ENCODE results near the gene DLEC1. TPM values are rescaled to one million over a fixed set of nuclear protein-coding genes. Genes with fewer than 3 reads are reported as not detected.
"Not testable (repeated sequence)": the region's sequence is repeated elsewhere in the genome, so short reads cannot be mapped to it uniquely, and the experiment has no call there.

Gene DLEC1
- total RNA-seq, 1 donor from 2014 or later = 0.42 TPM

DNA sequence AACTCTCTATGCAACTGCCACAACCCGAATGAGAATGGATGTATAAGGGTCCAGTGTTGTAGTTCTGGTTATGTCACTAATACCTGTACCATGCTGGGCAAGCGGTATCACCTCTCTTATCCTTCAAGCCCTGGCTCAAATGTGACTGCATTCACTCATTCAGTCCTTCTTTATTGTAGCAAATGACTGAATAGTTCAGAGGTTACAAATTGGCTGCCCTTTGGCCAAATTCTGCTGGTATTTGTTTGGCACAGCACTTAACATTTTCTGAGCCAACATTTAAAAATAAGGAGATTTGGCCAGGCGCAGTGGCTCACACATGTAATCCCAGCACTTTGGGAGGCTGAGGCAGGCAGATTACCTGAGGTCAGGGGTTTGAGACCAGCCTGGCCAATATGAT, 47.5 kb downstream of the DLEC1 start:
- H3K27me3 Mint-ChIP-seq (ENCODE audit: unreplicated experiment) = peaks cover 15% of the 10 kb centered on the region
- peaks cover 16% of the 10 kb centered on the region for H3K36me3 Mint-ChIP-seq (ENCODE audit: unreplicated experiment)
- DNase-seq = no peak
- H3K4me3 Mint-ChIP-seq (ENCODE audit: unreplicated experiment) = no peak overlapping the region
- H3K4me1 Mint-ChIP-seq (ENCODE audit: low read depth, unreplicated experiment) = no peaks in the 10 kb centered on the region
- H3K27ac Mint-ChIP-seq (ENCODE audit: unreplicated experiment) = no peak overlapping the region
- H3K9me3 Mint-ChIP-seq (ENCODE audit: unreplicated experiment) = peaks cover 16% of the 10 kb centered on the region
- TF ChIP-seq, protein P1, sequence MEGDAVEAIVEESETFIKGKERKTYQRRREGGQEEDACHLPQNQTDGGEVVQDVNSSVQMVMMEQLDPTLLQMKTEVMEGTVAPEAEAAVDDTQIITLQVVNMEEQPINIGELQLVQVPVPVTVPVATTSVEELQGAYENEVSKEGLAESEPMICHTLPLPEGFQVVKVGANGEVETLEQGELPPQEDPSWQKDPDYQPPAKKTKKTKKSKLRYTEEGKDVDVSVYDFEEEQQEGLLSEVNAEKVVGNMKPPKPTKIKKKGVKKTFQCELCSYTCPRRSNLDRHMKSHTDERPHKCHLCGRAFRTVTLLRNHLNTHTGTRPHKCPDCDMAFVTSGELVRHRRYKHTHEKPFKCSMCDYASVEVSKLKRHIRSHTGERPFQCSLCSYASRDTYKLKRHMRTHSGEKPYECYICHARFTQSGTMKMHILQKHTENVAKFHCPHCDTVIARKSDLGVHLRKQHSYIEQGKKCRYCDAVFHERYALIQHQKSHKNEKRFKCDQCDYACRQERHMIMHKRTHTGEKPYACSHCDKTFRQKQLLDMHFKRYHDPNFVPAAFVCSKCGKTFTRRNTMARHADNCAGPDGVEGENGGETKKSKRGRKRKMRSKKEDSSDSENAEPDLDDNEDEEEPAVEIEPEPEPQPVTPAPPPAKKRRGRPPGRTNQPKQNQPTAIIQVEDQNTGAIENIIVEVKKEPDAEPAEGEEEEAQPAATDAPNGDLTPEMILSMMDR (IDR thresholded peaks at IDR 0.05; ENCODE audit: partially characterized antibody, unreplicated experiment) = no peak

DNA sequence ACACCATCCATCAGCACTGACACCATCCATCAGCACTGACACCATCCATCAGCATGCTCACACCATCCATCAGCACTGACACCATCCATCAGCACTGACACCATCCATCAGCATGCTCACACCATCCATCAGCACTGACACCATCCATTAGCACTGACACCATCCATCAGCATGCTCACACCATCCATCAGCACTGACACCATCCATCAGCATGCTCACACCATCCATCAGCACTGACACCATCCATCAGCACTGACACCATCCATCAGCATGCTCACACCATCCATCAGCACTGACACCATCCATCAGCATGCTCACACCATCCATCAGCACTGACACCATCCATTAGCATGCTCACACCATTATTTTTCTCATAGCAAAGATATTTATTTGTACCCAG, 48.3 kb downstream of the DLEC1 start:
- H3K4me3 Mint-ChIP-seq (ENCODE audit: unreplicated experiment); DNase-seq; H3K4me1 Mint-ChIP-seq (ENCODE audit: low read depth, unreplicated experiment); H3K27ac Mint-ChIP-seq (ENCODE audit: unreplicated experiment): not testable (repeated sequence)
- Mint-ChIP-seq H3K36me3 (ENCODE audit: unreplicated experiment) (peaks cover 16% of the 10 kb centered on the region), H3K27me3 (ENCODE audit: unreplicated experiment) (peaks cover 15% of the 10 kb centered on the region), H3K9me3 (ENCODE audit: unreplicated experiment) (peaks cover 16% of the 10 kb centered on the region)

DNA sequence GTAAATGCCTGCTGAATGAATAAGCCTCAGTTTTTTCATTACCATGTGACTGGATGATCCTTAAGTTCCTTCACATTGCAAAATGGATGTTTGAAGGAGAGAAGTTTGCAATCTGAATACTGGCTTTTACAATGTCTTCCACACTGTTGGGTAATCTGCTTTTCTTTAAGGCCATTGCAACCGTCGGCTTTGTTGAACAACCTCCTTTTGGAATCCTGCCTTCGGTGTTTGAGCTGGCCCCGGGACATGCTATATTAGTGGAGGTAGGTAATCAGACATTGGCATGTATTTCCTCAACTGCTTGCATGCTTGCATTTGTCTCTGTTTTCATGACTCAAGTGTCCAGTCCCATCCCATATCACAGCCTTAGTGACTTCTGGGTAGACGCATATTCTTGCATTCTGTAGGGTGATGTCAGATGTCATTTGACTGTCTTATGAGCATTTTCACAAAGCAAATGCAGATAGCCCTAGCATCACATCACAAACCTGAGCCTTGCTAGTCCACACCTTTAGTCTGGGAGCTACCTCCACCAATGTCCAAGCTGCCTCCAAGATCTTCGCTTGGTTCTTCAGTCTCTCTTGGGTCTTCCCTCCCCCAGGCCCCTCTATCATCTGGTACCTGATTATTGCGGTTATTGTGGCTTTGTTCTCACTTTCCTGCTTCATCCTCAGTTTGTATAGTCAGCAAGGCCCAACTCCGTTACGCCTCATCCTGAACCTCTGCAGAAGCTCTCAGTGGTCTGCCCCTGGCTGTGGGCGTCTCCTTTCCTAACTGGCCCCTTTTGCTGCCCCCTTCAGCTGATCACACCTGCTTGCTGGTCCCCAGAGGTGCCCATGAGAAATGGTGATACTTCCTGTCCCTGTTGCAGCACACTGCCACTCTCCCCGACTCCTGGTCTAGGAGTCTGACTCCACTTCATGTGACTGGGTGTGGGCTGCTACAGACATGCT, 49.4 kb downstream of the DLEC1 start:
- TF ChIP-seq, protein P1 (IDR thresholded peaks at IDR 0.05; ENCODE audit: partially characterized antibody, unreplicated experiment) = no peak
- H3K27ac Mint-ChIP-seq (ENCODE audit: unreplicated experiment) = peak overlapping the region; percentile 45

DNA sequence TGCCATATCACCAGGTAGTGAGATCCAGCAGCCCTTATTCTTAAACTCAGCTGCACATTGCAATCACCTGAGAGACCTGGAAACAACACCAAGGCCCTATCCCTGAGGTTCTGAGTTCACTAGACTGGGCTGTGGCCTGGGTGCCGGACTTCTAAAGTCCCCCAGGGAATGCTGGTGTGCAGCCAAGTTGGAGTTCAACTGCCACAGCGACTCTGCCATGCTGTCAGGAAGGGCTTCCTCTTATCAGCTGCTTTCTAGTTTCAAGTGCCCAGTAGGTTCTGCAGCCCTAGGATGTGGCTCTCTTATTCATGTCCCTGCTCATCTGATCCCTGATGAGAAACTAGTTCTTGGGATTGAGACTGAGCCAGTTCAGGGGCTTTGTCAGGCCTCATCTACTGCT, 50.2 kb downstream of the DLEC1 start:
- peaks cover 11% of the 10 kb centered on the region for H3K9me3 Mint-ChIP-seq (ENCODE audit: unreplicated experiment)
- TF ChIP-seq, protein P1 (IDR thresholded peaks at IDR 0.05; ENCODE audit: partially characterized antibody, unreplicated experiment) = no peak
- peaks cover 10% of the 10 kb centered on the region for H3K36me3 Mint-ChIP-seq (ENCODE audit: unreplicated experiment)
- H3K27ac Mint-ChIP-seq (ENCODE audit: unreplicated experiment) = no peak overlapping the region
- no peak for DNase-seq
- H3K4me1 Mint-ChIP-seq (ENCODE audit: low read depth, unreplicated experiment) = no peaks in the 10 kb centered on the region
- H3K27me3 Mint-ChIP-seq (ENCODE audit: unreplicated experiment) = peaks cover 13% of the 10 kb centered on the region
- H3K4me3 Mint-ChIP-seq (ENCODE audit: unreplicated experiment) = no peak overlapping the region

More for the DNA sequence above, 49.4 kb downstream of the DLEC1 start:
- H3K9me3 Mint-ChIP-seq (ENCODE audit: unreplicated experiment) = peaks cover 16% of the 10 kb centered on the region
- no peak overlapping the region for H3K4me3 Mint-ChIP-seq (ENCODE audit: unreplicated experiment)
- H3K4me1 Mint-ChIP-seq (ENCODE audit: low read depth, unreplicated experiment) = no peaks in the 10 kb centered on the region
- H3K27me3 Mint-ChIP-seq (ENCODE audit: unreplicated experiment) = peaks cover 15% of the 10 kb centered on the region
- peaks cover 16% of the 10 kb centered on the region for H3K36me3 Mint-ChIP-seq (ENCODE audit: unreplicated experiment)
- DNase-seq = no peak

DNA sequence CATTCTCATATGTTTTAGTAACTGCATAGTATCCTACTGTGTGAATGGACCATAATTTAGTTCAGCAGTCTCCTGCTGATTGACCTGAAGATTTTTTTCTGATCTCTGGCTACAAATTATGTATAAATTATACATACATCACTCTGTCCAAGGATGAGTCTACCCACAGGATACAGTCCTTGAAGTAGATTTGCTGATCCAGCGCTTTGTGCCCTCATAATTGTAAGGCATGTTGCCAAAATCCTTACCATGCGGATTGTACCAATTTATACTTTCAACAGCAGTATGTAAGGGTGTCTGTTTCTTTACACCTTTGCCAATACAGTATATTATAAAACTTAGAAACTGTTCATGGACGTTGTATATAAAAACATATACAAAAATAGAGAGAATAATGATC, 51.4 kb downstream of the DLEC1 start:
- Mint-ChIP-seq H3K36me3 (ENCODE audit: unreplicated experiment) (no peaks in the 10 kb centered on the region), H3K27me3 (ENCODE audit: unreplicated experiment) (peaks cover 5% of the 10 kb centered on the region), H3K9me3 (ENCODE audit: unreplicated experiment) (peaks cover 6% of the 10 kb centered on the region), H3K27ac (ENCODE audit: unreplicated experiment) (no peak overlapping the region), H3K4me3 (ENCODE audit: unreplicated experiment) (no peak overlapping the region), H3K4me1 (ENCODE audit: low read depth, unreplicated experiment) (no peaks in the 10 kb centered on the region)
- DNase-seq = no peak
- TF ChIP-seq, protein P1 (IDR thresholded peaks at IDR 0.05; ENCODE audit: partially characterized antibody, unreplicated experiment) = no peak

Measured in glutamatergic neuron (in vitro differentiated cells).